GM20000 (cell line): ENCODE measurements around the gene BLTP1.

ENCODE experiments used
- DNase-seq: peaks from one replicate; pipeline ENCODE4 v3.0.0; 2012; ENCODE audit warnings: low spot score
- CTCF ChIP-seq: IDR thresholded peaks from 2 replicates; pipeline ENCODE4 v1.5.1; 2012; ENCODE audit warnings: mild to moderate bottlenecking, control low read depth; ENCODE audit errors: extremely low read depth, missing control alignments

The BLTP1 gene

DNA sequence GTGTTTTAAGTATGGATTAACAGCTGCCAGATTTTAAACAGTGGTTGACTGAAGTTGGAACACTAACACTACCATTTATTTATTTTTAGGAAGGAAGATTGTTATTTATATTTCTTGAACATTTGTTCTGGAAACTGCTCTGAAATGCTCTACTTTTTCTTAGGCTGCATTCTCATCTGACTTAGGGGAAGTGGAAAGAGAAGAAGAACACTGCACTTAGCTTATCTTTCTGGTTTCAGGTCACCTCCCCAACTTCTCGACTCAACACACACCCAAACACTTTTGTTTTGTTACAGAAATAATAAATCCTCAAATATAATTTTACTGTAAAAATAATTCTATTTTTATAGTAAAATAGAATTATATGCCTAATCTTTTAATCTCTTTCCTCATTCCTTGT is 18.6 kb downstream of the BLTP1 start:
- no peak for DNase-seq
- TF ChIP-seq CTCF: no peak

GRCh38 chr4:122171323-122171722 is 19.2 kb downstream of the BLTP1 start:
- DNase-seq: no peak

GRCh38 chr4:122172266-122172665 is 20.1 kb downstream of the BLTP1 start:
- DNase-seq: no peak
- no peak for TF ChIP-seq CTCF

More at GRCh38 chr4:122171323-122171722, 19.2 kb downstream of the BLTP1 start:
- TF ChIP-seq CTCF: no peak

DNA sequence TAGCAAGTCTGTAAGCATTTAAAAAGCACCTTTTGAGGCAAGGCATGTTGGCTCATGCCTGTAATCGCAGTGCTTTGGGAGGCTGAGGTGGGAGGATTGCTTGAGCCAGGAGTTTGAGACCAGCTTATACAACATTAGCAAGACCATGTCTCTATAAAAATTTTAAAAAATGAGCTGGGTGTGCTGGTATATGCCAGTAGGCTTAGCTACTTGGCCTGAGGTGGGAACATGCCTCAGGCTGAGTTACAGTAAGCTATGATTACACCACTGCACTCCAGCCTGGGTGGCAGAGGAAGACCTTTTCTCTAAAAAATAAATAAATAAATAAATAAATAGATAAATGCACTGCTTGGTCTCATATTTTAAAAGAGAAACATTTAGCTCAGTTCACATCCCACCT is 26.8 kb downstream of the BLTP1 start:
- no peak for DNase-seq
- TF ChIP-seq CTCF: no peak

GRCh38 chr4:122195718-122196117 is 43.6 kb downstream of the BLTP1 start:
- DNase-seq: no peak
- TF ChIP-seq CTCF: no peak
